Measurements from ENCODE around the gene REEP5. TPM values are rescaled to one million over a fixed set of nuclear protein-coding genes. Genes with fewer than 3 reads are reported as not detected.
"Not testable (repeated sequence)": the region's sequence is repeated elsewhere in the genome, so short reads cannot be mapped to it uniquely, and the experiment has no call there.

REEP5 gene
- total and polyA plus RNA-seq, 2 donors, result 44.5 to 66.0 TPM

GRCh38 chr5:112921026-112921832 lies 798 bp downstream of the REEP5 start:
- Histone ChIP-seq H3K4me1 (ENCODE audit: insufficient read depth) (no peaks in the 10 kb centered on the region), H3K27ac (ENCODE audit: low read depth) (peak overlapping the region; percentile 92), H3K36me3 (ENCODE audit: insufficient read depth) (no peaks in the 10 kb centered on the region), H3K4me3 (ENCODE audit: low read depth, low read length) (peak overlapping the region; percentile 67)
- DNase-seq (ENCODE audit: extremely low spot score), result peak; percentile 32
- under 1% methylated on average over 68 of the region's 68 CpGs for WGBS

- Histone ChIP-seq H3K27ac (ENCODE audit: low read depth) (no peak overlapping the region), H3K4me1 (ENCODE audit: insufficient read depth) (no peaks in the 10 kb centered on the region), H3K4me3 (ENCODE audit: low read depth, low read length) (no peak overlapping the region), H3K36me3 (ENCODE audit: insufficient read depth) (peaks cover 2% of the 10 kb centered on the region)
- no peak for DNase-seq (ENCODE audit: extremely low spot score)
- WGBS, result 97% methylated on average over 6 of the region's 6 CpGs
Observed at GRCh38 chr5:112919972-112920371, 2.1 kb downstream of the REEP5 start.

- Histone ChIP-seq H3K4me1 (ENCODE audit: insufficient read depth) (no peaks in the 10 kb centered on the region), H3K27ac (ENCODE audit: low read depth) (no peak overlapping the region), H3K4me3 (ENCODE audit: low read depth, low read length) (no peak overlapping the region), H3K36me3 (ENCODE audit: insufficient read depth) (peaks cover 2% of the 10 kb centered on the region)
- 35% methylated on average over 1 of the region's 1 CpG for WGBS
- DNase-seq (ENCODE audit: extremely low spot score), result no peak
Observed at GRCh38 chr5:112918679-112919078, 3.3 kb downstream of the REEP5 start.

GRCh38 chr5:112918136-112918535 lies 3.9 kb downstream of the REEP5 start:
- no peak overlapping the region for H3K4me3 ChIP-seq (ENCODE audit: low read depth, low read length)
- H3K27ac ChIP-seq (ENCODE audit: low read depth), result no peak overlapping the region
- no peaks in the 10 kb centered on the region for H3K4me1 ChIP-seq (ENCODE audit: insufficient read depth)
- WGBS, result 78% methylated on average over 3 of the region's 3 CpGs
- no peak for DNase-seq (ENCODE audit: extremely low spot score)
- H3K36me3 ChIP-seq (ENCODE audit: insufficient read depth), result peaks cover 2% of the 10 kb centered on the region

GRCh38 chr5:112917453-112917995 lies 4.5 kb downstream of the REEP5 start:
- Histone ChIP-seq H3K4me1 (ENCODE audit: insufficient read depth) (no peaks in the 10 kb centered on the region), H3K27ac (ENCODE audit: low read depth) (no peak overlapping the region), H3K4me3 (ENCODE audit: low read depth, low read length) (no peak overlapping the region), H3K36me3 (ENCODE audit: insufficient read depth) (peaks cover 2% of the 10 kb centered on the region)
- no peak for DNase-seq (ENCODE audit: extremely low spot score)
- whole genome bisulfite sequencing, result 94% methylated on average over 2 of the region's 2 CpGs

- no peak overlapping the region for H3K4me3 ChIP-seq (ENCODE audit: low read depth, low read length)
- WGBS, result 44% methylated on average over 1 of the region's 1 CpG
- DNase-seq (ENCODE audit: extremely low spot score), result no peak
- no peaks in the 10 kb centered on the region for H3K4me1 ChIP-seq (ENCODE audit: insufficient read depth)
- no peak overlapping the region for H3K27ac ChIP-seq (ENCODE audit: low read depth)
- H3K36me3 ChIP-seq (ENCODE audit: insufficient read depth), result peaks cover 2% of the 10 kb centered on the region
Observed at GRCh38 chr5:112915831-112916230, 6.2 kb downstream of the REEP5 start.

GRCh38 chr5:112914584-112914983 lies 7.4 kb downstream of the REEP5 start:
- Histone ChIP-seq H3K36me3 (ENCODE audit: insufficient read depth) (peaks cover 5% of the 10 kb centered on the region), H3K27ac (ENCODE audit: low read depth) (no peak overlapping the region), H3K4me3 (ENCODE audit: low read depth, low read length) (no peak overlapping the region), H3K4me1 (ENCODE audit: insufficient read depth) (no peaks in the 10 kb centered on the region)
- WGBS, result 85% methylated on average over 4 of the region's 4 CpGs
- no peak for DNase-seq (ENCODE audit: extremely low spot score)

GRCh38 chr5:112910529-112910928 lies 11.5 kb downstream of the REEP5 start:
- WGBS, result 82% methylated on average over 1 of the region's 1 CpG
- no peak for DNase-seq (ENCODE audit: extremely low spot score)
- Histone ChIP-seq H3K27ac (ENCODE audit: low read depth) (no peak overlapping the region), H3K4me3 (ENCODE audit: low read depth, low read length) (no peak overlapping the region), H3K36me3 (ENCODE audit: insufficient read depth) (peaks cover 3% of the 10 kb centered on the region), H3K4me1 (ENCODE audit: insufficient read depth) (no peaks in the 10 kb centered on the region)

- Histone ChIP-seq H3K4me1 (ENCODE audit: insufficient read depth) (no peaks in the 10 kb centered on the region), H3K27ac (ENCODE audit: low read depth) (no peak overlapping the region), H3K36me3 (ENCODE audit: insufficient read depth) (peaks cover 3% of the 10 kb centered on the region), H3K4me3 (ENCODE audit: low read depth, low read length) (no peak overlapping the region)
- DNase-seq (ENCODE audit: extremely low spot score), result no peak
Observed at GRCh38 chr5:112908854-112909253, 13.2 kb downstream of the REEP5 start.

GRCh38 chr5:112907166-112907631 lies 14.8 kb downstream of the REEP5 start:
- H3K4me3 ChIP-seq (ENCODE audit: low read depth, low read length), result no peak overlapping the region
- WGBS, result 74% methylated on average over 4 of the region's 4 CpGs
- H3K27ac ChIP-seq (ENCODE audit: low read depth), result no peak overlapping the region
- H3K36me3 ChIP-seq (ENCODE audit: insufficient read depth), result peaks cover 6% of the 10 kb centered on the region
- no peak for DNase-seq (ENCODE audit: extremely low spot score)
- H3K4me1 ChIP-seq (ENCODE audit: insufficient read depth), result no peaks in the 10 kb centered on the region

- Histone ChIP-seq H3K4me3 (ENCODE audit: low read depth, low read length) (no peak overlapping the region), H3K27ac (ENCODE audit: low read depth) (no peak overlapping the region), H3K36me3 (ENCODE audit: insufficient read depth) (peaks cover 7% of the 10 kb centered on the region), H3K4me1 (ENCODE audit: insufficient read depth) (no peaks in the 10 kb centered on the region)
- DNase-seq (ENCODE audit: extremely low spot score), result no peak
- 84% methylated on average over 3 of the region's 3 CpGs for WGBS
Observed at GRCh38 chr5:112906637-112907036, 15.4 kb downstream of the REEP5 start.

GRCh38 chr5:112904996-112905395 lies 17.0 kb downstream of the REEP5 start:
- not testable (repeated sequence) for H3K27ac ChIP-seq (ENCODE audit: low read depth); H3K4me3 ChIP-seq (ENCODE audit: low read depth, low read length); DNase-seq (ENCODE audit: extremely low spot score); H3K36me3 ChIP-seq (ENCODE audit: insufficient read depth); H3K4me1 ChIP-seq (ENCODE audit: insufficient read depth)
- 85% methylated on average over 3 of the region's 3 CpGs for WGBS

GRCh38 chr5:112902561-112902960 lies 19.5 kb downstream of the REEP5 start:
- H3K4me1 ChIP-seq (ENCODE audit: insufficient read depth), result no peaks in the 10 kb centered on the region
- 92% methylated on average over 3 of the region's 3 CpGs for WGBS
- H3K27ac ChIP-seq (ENCODE audit: low read depth), result no peak overlapping the region
- no peak for DNase-seq (ENCODE audit: extremely low spot score)
- peaks cover 4% of the 10 kb centered on the region for H3K36me3 ChIP-seq (ENCODE audit: insufficient read depth)
- H3K4me3 ChIP-seq (ENCODE audit: low read depth, low read length), result no peak overlapping the region

- H3K4me1 ChIP-seq (ENCODE audit: insufficient read depth), result no peaks in the 10 kb centered on the region
- H3K27ac ChIP-seq (ENCODE audit: low read depth), result no peak overlapping the region
- peaks cover 2% of the 10 kb centered on the region for H3K36me3 ChIP-seq (ENCODE audit: insufficient read depth)
- DNase-seq (ENCODE audit: extremely low spot score), result no peak
- no peak overlapping the region for H3K4me3 ChIP-seq (ENCODE audit: low read depth, low read length)
- 84% methylated on average over 3 of the region's 3 CpGs for WGBS
Observed at GRCh38 chr5:112895682-112896081, 26.3 kb downstream of the REEP5 start.
